PC-9 (cell line): ENCODE data around the gene KCNIP1.

Source experiments
- EZH2 ChIP-seq: fragments of 200-600 bp; sonication (generic); IDR thresholded peaks from 2 replicates; pipeline ENCODE4 v1.8.0; 2017; ENCODE audit warnings: antibody characterized with exemption, low read depth
- TF ChIP-seq, protein P1 (sequence below): fragments of 200-600 bp; sonication (generic); conservative IDR thresholded peaks from 2 replicates; pipeline ENCODE4 v1.6.1; 2017; ENCODE audit warnings: mixed run types, antibody characterized with exemption, mild to moderate bottlenecking, moderate library complexity

DNA sequence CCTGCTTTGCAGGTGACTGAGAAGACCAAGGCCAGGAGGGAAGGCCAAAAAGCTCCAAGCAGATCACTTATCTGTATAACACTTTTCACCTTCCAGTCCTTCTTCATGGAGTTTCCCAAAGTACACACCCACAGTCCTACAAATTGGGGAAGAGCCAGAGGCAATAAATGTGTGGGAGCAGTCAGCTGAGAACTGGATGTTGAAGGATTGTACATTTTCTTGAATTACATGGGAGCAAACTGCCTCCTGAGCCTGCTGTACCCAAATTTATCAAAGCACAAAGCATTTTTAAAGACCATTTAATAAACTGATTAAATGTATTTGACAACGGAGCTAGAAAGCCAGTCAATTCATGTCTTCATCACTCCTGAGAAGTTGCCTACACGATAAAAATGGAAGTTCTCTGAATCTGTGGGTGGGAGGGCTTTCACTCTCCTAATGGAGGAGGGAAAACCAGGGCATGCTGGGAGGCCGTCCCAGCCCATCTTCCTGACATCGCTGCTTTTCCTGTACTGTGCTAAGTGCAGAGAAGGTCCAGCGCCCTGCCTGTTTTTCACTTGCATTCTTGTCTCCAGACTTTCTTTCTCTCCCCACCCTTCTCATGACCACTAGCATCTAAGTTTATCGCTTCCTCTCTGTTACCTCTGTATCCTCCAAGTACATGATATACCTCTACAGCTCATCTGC is 79.0 kb downstream of the KCNIP1 start:
- TF ChIP-seq, protein P1, sequence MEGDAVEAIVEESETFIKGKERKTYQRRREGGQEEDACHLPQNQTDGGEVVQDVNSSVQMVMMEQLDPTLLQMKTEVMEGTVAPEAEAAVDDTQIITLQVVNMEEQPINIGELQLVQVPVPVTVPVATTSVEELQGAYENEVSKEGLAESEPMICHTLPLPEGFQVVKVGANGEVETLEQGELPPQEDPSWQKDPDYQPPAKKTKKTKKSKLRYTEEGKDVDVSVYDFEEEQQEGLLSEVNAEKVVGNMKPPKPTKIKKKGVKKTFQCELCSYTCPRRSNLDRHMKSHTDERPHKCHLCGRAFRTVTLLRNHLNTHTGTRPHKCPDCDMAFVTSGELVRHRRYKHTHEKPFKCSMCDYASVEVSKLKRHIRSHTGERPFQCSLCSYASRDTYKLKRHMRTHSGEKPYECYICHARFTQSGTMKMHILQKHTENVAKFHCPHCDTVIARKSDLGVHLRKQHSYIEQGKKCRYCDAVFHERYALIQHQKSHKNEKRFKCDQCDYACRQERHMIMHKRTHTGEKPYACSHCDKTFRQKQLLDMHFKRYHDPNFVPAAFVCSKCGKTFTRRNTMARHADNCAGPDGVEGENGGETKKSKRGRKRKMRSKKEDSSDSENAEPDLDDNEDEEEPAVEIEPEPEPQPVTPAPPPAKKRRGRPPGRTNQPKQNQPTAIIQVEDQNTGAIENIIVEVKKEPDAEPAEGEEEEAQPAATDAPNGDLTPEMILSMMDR = no peak
- no peak for TF ChIP-seq EZH2
